OCI-LY7 (cell line): Measurements from ENCODE around the gene GMPPA.

ENCODE experiments used
- CTCF ChIP-seq: fragments of 200-600 bp; sonication (generic); conservative IDR thresholded peaks from 2 replicates; pipeline ENCODE4 v1.5.1; 2014; ENCODE audit warnings: mild to moderate bottlenecking, antibody characterized with exemption, low read length, moderate library complexity, mixed read lengths
- EZH2phosphoT487 ChIP-seq: fragments of 200-600 bp; sonication (generic); IDR thresholded peaks from 2 replicates; pipeline ENCODE4 v1.6.1; 2018; ENCODE audit warnings: low read depth, borderline replicate concordance, mild to moderate bottlenecking, mixed run types, antibody characterized with exemption, low read length, moderate library complexity, mixed read lengths

- no peak for TF ChIP-seq CTCF
- TF ChIP-seq EZH2phosphoT487: no peak
Observed at GRCh38 chr2:219483451-219484342, 15.0 kb upstream of the GMPPA start.
